Fibroblast of gingiva (primary cell): Measurements from ENCODE around the gene TRAF4.

Experiments
- DNase-seq: peaks from one replicate; pipeline ENCODE4 v3.0.0-alpha.2; 2011; ENCODE audit warnings: low read depth

The TRAF4 gene

GRCh38 chr17:28743243-28744103 lies at the start of gene TRAF4:
Gene TRAF4 (plus strand): TSS chr17:28744011. CDS start chr17:28744113, 102 bp downstream.
- DNase-seq = peak; percentile 89

GRCh38 chr17:28698253-28698941 lies 45.4 kb upstream of the TRAF4 start:
- DNase-seq = no peak

GRCh38 chr17:28700278-28700677 lies 43.5 kb upstream of the TRAF4 start:
- no peak for DNase-seq

- DNase-seq = no peak
Observed at GRCh38 chr17:28700830-28701492, 42.9 kb upstream of the TRAF4 start.

GRCh38 chr17:28702026-28702751 lies 41.6 kb upstream of the TRAF4 start:
- DNase-seq = no peak

GRCh38 chr17:28702752-28703150 lies 41.1 kb upstream of the TRAF4 start:
- DNase-seq = no peak

GRCh38 chr17:28703552-28704218 lies 40.1 kb upstream of the TRAF4 start:
- no peak for DNase-seq

- DNase-seq = no peak
Observed at GRCh38 chr17:28704219-28704858, 39.5 kb upstream of the TRAF4 start.

GRCh38 chr17:28705074-28705659 lies 38.6 kb upstream of the TRAF4 start:
- no peak for DNase-seq

- no peak for DNase-seq
Observed at GRCh38 chr17:28705728-28706334, 38.0 kb upstream of the TRAF4 start.

GRCh38 chr17:28706471-28707338 lies 37.1 kb upstream of the TRAF4 start:
- no peak for DNase-seq

GRCh38 chr17:28707339-28707720 lies 36.5 kb upstream of the TRAF4 start:
- DNase-seq = no peak

- DNase-seq = peak; percentile 91
Observed at GRCh38 chr17:28710861-28711722, 32.7 kb upstream of the TRAF4 start.

- no peak for DNase-seq
Observed at GRCh38 chr17:28711723-28712031, 32.1 kb upstream of the TRAF4 start, which contains the start of gene PROCA1. Gene PROCA1 (minus strand): TSS chr17:28711888. CDS start chr17:28711660, 228 bp downstream.

- no peak for DNase-seq
Observed at GRCh38 chr17:28712032-28712704, 31.6 kb upstream of the TRAF4 start.

- no peak for DNase-seq
Observed at GRCh38 chr17:28712705-28713415, 31.0 kb upstream of the TRAF4 start.

- DNase-seq = no peak
Observed at GRCh38 chr17:28714281-28714680, 29.5 kb upstream of the TRAF4 start.
